ENCODE results near the gene FGFR4.

FGFR4 gene

DNA sequence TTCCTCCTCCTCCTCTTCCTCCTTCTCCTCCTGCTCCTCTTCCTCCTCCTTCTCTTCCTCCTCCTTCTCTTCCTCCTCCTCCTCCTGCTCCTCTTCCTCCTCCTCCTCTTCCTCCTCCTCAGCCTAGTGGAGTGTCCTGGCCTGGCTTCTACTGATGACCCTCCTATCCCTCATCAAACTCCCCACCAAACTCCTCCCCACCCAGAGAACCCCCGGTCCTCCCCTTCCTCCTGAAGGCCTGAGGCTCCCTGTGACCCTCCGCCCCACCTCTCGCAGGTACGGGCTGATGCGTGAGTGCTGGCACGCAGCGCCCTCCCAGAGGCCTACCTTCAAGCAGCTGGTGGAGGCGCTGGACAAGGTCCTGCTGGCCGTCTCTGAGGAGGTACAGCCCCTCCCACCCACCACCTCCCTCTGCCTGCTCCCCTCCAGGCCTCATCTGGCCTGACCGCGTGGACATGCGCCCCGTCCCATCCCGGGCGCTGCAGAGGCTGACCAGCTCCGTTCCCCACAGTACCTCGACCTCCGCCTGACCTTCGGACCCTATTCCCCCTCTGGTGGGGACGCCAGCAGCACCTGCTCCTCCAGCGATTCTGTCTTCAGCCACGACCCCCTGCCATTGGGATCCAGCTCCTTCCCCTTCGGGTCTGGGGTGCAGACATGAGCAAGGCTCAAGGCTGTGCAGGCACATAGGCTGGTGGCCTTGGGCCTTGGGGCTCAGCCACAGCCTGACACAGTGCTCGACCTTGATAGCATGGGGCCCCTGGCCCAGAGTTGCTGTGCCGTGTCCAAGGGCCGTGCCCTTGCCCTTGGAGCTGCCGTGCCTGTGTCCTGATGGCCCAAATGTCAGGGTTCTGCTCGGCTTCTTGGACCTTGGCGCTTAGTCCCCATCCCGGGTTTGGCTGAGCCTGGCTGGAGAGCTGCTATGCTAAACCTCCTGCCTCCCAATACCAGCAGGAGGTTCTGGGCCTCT, 10.6 kb downstream of the FGFR4 start:
- TF ChIP-seq, protein P1, sequence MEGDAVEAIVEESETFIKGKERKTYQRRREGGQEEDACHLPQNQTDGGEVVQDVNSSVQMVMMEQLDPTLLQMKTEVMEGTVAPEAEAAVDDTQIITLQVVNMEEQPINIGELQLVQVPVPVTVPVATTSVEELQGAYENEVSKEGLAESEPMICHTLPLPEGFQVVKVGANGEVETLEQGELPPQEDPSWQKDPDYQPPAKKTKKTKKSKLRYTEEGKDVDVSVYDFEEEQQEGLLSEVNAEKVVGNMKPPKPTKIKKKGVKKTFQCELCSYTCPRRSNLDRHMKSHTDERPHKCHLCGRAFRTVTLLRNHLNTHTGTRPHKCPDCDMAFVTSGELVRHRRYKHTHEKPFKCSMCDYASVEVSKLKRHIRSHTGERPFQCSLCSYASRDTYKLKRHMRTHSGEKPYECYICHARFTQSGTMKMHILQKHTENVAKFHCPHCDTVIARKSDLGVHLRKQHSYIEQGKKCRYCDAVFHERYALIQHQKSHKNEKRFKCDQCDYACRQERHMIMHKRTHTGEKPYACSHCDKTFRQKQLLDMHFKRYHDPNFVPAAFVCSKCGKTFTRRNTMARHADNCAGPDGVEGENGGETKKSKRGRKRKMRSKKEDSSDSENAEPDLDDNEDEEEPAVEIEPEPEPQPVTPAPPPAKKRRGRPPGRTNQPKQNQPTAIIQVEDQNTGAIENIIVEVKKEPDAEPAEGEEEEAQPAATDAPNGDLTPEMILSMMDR (IDR thresholded peaks at IDR 0.05; ENCODE audit: low read depth, low read length) = no peak
- no peak overlapping the region for H3K4me3 ChIP-seq (ENCODE audit: low read depth, low read length)

DNA sequence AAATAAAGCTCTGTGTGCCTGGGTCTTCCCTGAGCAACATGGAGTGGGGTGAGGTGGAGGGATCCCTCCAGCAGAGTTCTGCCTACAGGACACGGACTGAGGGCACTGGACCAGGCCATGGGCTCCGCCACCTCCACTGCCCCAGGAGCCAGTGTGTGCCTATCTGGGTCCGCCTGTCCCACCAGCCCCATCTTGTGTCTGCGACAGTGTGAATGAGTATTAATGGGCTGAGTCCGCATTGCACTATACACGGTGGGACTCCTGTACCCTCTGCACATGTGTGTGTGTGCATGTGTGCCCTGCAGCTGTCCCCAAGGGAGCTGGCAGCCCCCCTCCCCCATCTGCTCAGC, 11.4 kb downstream of the FGFR4 start:
- TF ChIP-seq, protein P1 (IDR thresholded peaks at IDR 0.05; ENCODE audit: low read depth, low read length) = no peak
- H3K4me3 ChIP-seq (ENCODE audit: low read depth, low read length) = no peak overlapping the region

DNA sequence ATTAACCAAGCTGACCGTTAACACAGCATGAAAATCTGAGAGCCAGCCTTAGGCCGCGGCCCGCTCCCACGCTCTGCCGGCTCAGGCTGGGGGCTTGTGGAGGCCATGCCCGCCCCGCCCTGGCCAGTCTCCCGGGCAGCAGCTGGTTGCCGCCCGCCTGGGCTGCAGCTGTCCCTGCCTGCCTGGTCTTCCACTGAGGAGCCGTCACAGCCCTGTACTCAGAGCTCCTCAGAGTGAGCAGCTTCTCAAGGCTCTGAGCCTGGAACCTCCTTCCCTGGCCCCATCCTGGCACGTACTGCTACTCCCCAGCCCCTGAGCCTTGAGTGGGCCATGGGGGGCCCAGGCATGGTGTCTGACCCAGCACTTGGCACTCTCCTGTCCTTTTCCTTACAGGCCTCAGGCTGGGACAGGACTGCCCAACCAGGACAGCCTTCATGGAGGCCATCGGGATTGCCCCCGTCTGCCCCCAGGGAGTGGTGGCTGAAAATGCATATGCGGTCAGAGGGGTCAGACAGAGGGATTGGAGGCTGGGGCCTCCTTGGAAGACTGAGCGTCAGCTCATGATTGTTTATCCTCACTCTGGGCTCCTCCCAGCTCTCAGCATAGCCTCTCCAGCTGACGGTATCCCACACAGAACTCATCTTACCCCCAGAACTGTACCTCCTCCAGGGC, 11.9 kb downstream of the FGFR4 start:
- no peak overlapping the region for H3K4me3 ChIP-seq (ENCODE audit: low read depth, low read length)
- TF ChIP-seq, protein P1 (IDR thresholded peaks at IDR 0.05; ENCODE audit: low read depth, low read length) = no peak

DNA sequence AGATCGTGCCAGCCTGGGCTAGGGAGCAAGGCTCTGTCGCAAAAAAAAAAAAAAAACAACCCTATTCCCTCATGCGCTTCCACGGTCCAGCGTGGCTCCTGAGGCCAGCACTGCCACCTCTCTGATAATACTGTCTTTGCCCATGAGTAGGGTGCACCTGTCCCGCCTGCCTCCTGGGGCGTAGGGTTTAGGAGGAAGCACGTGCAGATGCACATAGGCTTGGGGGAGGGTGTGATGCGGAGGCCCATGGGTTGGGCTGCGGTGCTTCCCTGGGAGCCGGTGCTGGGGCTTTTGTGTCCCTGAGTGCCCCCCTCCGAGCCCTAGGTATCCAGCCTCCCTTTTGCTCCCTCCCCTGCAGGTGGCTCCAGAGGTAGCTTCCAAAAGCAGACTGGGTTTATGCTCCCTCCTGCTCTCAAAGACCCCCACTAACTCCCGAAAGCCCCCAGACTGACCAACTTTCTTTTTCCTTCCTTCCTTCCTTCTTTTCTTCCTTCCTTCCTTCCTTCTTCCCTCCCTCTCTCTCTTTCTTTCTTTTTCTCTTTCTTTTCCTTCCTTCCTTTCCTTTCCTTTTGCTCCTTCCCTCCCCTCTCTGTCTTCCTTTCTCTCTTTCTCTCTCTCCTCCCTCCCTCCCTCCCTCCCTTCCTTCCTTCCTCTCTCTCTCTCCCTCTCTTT, 12.8 kb downstream of the FGFR4 start:
- TF ChIP-seq, protein P1 (IDR thresholded peaks at IDR 0.05; ENCODE audit: low read depth, low read length) = no peak
- no peak overlapping the region for H3K4me3 ChIP-seq (ENCODE audit: low read depth, low read length)

DNA sequence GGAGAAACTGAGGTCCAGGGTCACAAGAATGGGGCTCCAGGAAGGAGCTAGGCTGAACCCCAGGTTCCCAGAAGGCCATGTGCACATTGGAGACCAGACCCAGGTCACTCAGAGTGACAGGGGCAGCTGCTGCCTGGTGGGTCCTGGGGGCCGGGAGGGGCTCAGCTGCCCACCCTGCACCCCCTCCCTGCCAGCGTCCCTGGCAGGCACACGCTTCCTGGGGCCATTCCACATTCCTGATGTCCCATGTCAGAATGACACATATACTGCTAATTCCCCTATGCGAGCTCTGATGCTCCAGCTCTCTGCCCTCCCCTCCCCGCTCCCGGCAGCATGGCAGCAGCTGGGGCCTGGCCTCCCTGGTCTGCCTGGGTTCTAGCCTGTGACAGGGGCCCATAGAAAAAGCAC, 14.0 kb downstream of the FGFR4 start:
- no peak overlapping the region for H3K4me3 ChIP-seq (ENCODE audit: low read depth, low read length)
- TF ChIP-seq, protein P1 (IDR thresholded peaks at IDR 0.05; ENCODE audit: low read depth, low read length) = no peak

DNA sequence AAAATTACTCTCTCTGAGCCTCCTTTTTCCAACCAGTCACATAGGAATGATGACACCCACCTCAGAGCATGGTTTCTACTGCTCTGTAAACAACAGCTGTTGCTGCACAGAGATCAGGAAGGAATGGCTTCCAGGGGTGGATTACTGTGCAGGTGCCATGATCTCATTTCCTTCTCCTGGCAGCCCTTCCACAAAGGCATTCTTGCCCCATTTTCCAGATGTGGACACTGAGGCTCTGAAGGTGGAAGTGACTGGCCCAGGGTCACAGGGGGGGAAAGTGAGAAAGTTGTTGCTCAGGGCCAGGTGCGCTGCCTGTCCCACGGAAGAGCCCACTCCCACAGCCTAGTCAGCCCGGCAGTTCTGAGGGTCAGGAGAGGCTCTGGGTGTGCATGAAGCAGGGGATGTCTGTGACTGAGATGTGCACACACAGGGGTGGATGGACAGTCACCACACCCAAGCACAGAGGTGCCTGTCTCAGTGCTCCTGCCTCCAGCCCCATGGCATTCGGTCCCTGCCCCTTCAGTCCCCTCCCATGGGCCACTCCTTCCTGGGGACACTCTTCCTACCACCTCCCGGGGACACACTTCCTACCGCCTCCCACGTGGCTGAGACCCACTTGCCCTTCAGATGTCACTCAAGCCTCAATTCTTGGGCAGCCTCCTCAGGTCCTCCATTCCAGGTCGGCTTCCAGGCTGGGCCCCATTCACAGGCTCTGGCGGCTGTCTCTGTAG, 17.0 kb downstream of the FGFR4 start:
- H3K4me3 ChIP-seq (ENCODE audit: low read depth, low read length) = no peak overlapping the region
- TF ChIP-seq, protein P1 (IDR thresholded peaks at IDR 0.05; ENCODE audit: low read depth, low read length) = no peak

Measured in WI38 (cell line).